GM21360 (cell line): ENCODE results near the gene CCNG1.
"Not testable (repeated sequence)": the region's sequence is repeated elsewhere in the genome, so short reads cannot be mapped to it uniquely, and the experiment has no call there.

Source experiments
- ATAC-seq: cut with Tn5 transposase; IDR thresholded peaks from one replicate; pipeline ENCODE4 v1.9.1; 2021; ENCODE audit warnings: mild to moderate bottlenecking, moderate library complexity; ENCODE audit not compliant: unreplicated experiment

Gene CCNG1

DNA sequence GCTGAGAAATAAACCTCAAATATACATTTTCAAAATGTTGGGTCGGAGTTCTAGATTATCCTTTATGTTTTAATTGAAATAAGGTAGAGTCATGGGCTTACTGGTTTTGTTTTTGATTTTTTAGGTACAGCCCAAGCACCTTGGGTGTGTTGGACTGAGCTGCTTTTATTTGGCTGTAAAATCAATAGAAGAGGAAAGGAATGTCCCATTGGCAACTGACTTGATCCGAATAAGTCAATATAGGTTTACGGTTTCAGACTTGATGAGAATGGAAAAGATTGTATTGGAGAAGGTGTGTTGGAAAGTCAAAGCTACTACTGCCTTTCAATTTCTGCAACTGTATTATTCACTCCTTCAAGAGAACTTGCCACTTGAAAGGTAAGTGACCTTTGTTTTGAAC, 3.6 kb downstream of the CCNG1 start:
- ATAC-seq: no peak

DNA sequence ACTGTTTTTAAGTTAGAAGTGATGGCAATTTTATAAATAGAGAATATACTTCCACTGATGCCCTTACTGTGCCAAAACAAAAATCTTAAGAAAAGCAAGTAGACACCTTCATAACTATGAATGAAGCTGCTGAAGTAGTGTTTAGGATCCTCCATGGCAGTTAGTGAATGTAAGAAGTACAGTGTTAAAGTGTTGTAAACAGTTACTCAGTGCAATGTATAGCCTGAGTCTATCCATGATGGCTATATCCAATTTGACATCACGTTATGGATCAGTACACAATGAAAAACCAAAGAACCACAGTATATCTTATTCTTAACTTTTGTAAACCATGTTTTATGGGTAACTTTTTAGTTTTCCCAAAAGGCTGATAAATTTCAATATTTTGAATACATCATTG, 7.1 kb downstream of the CCNG1 start:
- ATAC-seq: no peak

DNA sequence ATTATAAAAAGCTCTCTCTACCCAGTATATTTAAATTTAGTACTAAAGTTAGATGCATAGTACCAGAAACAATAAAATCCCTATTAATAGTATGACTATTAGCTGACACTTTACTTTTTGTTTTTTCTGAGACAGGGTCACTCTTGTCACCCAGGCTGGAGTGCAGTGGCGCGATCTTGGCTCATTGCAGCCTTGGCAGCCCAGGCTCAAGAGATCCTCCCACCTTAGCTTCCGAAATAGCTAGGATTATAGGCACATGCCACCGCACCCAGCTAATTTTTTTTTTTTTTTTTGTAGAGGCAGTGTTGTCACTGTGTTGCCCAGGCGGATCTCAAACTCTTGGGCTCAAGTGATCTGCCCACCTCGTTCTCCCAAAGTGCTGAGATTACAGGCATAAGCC, 8.0 kb downstream of the CCNG1 start:
- ATAC-seq: no peak

DNA sequence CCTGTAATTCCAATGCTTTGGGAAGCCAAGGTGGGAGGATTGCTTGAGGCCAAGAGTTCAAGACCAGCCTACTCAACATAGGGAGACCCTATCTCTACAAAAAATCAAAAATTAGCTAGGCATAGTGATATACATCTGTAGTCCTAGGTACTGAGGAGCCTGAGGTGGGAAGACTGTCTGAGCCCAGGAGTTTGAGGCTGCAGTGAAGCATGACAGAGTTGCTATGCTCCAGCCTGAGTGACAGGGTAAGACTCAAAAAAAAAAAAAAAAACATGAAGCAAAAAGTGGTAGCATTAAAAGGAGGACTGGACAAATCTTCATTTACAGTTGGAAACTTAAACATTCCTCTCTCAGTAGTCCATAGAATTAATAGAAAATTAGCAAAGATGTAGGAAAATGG, 9.8 kb downstream of the CCNG1 start:
- ATAC-seq: no peak

DNA sequence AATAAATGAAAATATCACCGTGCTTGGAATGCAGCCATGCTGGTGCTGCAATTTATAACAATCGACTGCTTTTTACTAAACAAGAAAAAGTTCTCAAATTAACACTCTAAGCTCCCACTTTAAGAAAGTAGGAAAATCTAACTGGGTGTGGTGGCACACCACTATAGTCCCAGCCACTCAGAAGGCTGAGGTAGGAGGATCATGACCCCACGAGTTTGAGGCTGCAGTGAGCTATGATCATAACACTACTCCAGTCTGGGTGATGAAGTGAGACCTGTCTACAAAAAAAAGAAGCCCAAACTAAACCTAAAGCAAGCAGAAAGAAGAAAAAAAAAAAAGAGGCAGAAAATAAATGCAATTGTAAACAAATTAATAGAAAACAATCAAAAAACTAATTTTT, 10.5 kb downstream of the CCNG1 start:
- ATAC-seq: no peak

DNA sequence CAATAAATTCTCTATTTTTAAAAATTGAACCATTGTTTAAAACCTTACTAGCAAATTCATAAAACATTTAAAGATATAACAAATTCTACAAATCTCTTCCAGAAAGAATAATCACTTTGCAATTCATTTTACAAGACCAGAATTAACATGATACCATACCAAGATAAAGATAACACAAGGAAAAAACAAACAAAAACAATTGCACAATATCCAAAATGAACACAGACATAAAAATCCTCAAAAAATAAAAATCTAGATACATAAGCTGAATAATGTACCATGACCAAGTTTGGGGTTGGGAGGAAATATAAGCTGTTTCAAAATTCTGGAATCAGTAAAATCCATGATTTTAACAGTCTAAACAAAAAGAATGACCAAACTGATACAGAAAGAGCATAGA, 11.1 kb downstream of the CCNG1 start:
- no peak for ATAC-seq

DNA sequence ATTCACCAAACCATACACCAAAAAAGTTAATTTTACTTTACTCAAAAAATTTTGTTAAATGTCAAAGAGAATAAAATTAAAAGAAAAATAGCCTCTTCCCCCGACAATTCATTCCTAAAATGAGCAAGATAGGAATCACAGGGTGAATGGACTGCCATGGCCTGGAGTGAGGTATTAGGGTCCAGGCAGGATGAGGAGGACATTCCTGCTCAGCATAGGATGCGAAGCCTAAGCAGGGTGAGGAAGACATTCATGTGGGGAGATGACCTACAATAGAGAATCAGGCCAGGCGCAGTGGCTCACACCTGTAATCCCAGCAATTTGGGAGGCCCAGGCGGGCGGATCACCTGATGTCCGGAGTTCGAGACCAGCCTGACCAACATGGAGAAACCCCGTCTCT, 14.1 kb downstream of the CCNG1 start:
- no peak for ATAC-seq

DNA sequence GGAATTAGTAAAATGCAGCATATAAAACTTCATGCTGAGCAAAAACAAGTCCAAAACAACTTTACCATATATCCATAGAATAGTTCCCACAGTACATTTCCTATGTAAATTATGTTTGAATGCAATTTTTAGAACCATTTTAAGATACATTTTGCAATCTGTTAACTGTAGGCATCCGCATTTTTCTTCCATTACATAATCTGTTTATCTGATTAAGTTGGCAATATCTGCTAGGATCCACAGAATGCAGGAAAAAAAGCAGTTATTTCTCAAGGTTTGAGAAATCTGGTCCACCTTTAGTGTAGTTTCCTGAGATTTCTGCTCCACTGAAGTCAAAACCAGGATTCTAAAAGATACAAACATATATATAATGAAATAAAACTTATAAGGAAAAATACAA, 16.3 kb downstream of the CCNG1 start:
- no peak for ATAC-seq

DNA sequence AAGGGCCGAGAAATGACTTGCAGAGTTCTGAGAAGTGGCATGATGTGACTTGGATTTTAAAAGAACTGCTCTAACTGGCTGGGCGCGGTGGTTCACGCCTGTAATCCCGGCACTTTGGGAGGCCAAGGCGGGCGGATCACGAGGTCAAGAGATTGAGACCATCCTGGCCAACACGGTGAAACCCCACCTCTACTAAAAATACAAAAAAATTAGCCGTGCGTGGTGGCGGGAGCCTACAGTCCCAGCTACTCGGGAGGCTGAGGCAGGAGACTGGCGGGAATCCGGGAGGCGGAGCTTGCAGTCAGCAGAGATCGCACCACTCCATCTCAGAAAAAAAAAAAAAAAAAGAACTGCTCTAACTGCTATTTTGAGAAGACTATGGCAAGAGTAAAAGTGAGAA, 18.0 kb downstream of the CCNG1 start:
- not testable (repeated sequence) for ATAC-seq

DNA sequence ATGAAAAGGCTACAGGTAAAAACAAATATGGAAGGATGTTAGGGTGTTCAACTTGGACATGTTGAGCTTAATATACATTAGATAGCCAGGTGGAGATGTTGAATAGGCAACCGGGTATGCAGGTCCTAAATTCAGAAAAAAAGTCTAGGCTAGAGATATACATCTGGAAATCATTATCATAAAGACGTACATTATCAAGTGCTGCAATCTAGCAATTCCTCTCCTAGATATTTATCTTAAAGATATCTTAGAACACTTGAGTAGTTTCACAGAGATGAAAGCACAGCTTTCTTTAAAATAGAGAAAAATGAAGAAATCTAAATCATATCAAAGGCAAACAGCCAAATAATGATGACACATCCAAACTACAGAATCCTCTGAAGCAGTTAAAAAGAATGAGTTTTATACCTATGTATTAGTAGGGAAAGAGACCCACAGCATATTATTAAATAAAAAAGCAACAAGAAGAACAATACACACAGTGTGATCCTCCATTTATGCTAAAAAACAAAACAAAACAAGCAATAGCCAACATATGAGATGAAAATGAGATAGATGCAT, 18.7 kb downstream of the CCNG1 start:
- ATAC-seq: no peak

DNA sequence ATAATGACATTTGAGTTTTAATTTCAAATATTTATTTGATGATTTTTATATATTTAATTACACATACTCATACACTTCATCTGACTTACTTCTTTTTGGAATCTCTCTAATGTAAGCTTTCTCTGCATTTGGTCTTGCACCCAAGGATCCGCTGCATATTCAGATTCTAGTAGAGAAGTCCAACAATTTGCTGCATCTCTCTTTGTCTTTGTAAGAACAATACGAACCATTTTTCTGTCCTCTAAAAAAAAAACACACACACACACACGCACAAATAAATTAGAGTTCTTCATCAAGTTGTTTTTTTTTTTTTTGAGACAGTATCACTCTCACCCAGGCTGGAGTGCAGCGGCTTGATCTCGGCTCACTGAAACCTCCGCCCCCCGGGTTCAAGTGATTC, 19.4 kb downstream of the CCNG1 start:
- ATAC-seq: no peak

DNA sequence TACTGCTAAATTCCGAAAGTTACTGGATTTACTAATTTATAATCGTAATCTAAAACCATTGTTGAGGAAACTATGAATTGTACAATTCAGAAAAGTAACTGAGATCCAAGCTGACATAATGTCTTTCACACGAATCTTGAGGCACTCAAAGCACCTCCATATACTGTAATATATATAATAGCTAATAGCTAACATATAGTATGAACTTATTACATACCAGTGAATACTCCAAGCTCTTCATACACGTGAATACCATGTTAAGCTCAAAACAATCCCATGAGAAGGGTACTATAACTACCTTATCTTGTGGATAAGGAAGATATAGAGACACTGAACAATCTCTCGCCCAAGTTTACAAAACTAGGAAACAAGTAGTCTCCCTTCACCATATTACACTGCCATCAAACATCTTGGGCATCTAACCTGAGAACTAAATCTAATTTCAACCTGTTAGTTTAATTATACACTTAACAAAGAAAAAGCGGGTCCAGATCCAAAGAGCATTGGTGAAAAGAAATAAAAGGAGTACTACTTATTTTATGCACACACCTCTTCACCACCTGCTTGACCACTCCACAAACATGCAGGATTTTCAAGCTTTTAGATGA, 21.5 kb downstream of the CCNG1 start:
- ATAC-seq: no peak

DNA sequence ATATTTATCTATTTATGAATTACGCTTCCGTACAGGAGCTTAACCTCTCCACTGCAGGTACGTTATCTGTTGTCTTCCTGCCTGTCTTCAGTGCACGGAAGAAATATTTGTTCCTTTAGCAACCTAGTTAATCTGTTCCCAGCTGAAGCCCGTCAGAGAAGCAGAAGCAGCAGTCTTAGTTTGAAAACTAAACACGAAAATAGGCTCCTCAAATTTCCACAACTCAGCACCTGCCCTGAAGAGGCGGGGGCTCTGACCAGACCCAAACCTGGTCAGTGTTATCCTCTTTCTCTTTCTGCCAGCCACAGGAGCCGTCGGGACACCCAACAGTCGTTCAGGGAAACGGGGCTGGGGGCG, 22.0 kb downstream of the CCNG1 start:
- ATAC-seq: peak; percentile 1

DNA sequence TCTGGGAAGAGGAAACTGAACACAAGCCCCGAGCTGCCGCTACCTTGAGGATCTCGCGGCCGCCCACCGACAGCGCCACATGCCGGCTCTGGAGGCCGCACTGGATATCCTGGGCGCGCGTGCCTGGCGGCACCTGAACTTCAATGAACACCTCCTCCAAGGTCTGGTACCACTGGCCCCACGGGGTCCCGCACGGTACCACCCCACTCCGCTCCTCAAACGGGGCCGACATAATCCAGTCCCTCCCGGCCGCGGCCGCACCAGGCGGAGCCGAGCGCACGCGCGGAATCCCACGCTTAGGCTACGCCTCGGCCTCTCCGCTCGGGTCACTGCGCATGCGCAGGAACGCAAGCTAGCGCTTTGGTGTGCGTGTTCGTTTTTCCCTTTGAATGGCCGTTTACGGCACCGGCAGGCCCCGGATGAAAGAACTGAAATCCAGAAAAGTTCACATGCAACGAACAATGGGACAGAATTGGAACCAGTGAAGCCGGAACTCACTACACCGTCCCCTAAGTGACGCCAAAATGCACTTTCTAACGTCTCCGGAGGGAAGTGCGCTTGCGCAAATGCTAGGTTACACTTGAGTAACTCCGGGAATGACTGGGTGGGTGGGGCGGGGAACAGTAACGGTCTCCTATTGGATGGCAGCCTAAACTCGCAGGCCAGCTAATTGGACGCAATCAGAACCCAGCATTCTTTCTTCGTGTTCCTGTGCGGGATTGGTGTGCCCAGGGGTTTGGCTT, 22.6 kb downstream of the CCNG1 start, which contains the start of gene NUDCD2:
Gene NUDCD2, minus strand, starts transcription at position 284 of the 743 bp plus-strand sequence. Its CDS starts 52 bp downstream, at position 232.
- peak; percentile 77 for ATAC-seq

DNA sequence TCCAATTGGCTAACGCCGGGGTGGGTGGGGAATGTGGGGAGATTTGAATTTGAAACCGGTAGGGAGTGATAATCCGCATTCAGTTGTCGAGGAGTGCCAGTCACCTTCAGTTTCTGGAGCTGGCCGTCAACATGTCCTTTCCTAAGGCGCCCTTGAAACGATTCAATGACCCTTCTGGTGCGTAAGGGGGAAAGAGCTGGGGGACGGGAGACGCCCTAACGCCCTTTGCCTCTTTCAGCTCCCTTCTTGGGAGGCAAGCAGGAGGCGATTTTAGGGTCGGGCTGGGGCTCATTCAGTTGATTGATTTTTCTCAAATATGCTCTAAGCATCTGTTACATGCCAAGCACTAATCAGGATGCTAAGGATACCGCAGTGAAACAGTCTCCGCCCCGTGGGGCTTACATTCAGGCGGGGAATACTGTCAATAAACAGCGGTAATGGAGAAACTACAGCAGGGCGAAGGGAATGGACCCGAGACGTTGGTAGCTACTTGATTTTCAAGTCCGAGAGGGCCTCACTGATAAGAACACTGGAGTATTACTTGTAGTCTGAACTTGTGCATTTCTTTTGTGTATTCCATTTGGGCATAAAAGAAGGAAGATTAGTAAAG, 23.3 kb downstream of the CCNG1 start, which contains the start of gene HMMR:
Gene HMMR, plus strand, starts transcription at position 71 of the 610 bp plus-strand sequence. Its CDS starts 61 bp downstream, at position 132.
- no peak for ATAC-seq

DNA sequence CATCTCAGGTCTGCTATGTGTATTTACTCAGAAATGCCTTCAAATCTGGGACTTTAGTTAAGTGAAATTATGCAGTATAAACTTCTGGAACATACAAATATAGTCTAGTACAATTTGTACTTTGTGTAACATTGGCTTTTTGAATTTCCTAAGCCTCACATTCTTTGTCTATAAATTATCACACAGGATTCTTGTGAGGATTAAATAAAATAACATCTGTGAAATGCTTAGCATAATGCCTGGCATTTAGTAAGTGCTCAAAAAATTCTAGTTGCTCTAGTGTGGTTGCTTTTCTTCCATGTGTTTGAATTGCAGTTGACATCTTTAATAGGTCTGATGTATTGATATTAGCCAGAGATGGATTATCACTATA, 25.7 kb downstream of the CCNG1 start:
- no peak for ATAC-seq

DNA sequence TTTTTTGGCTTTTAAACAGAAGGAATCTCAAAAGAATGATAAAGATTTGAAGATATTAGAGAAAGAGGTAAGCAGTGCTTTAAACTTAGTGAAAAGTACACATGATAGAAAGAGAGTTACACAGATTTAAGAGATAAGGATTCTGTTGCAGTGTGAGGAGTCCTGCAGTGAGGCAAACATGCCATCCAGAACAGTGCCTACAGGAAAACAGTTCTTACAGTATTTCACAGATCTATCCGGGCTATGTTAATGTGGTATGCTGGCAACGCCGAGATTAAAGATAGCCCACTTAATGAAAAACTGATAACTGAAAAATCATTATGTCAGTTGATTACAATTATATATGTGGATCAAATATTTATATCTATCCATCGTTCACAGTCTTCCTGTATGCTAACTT, 30.3 kb downstream of the CCNG1 start:
- no peak for ATAC-seq

DNA sequence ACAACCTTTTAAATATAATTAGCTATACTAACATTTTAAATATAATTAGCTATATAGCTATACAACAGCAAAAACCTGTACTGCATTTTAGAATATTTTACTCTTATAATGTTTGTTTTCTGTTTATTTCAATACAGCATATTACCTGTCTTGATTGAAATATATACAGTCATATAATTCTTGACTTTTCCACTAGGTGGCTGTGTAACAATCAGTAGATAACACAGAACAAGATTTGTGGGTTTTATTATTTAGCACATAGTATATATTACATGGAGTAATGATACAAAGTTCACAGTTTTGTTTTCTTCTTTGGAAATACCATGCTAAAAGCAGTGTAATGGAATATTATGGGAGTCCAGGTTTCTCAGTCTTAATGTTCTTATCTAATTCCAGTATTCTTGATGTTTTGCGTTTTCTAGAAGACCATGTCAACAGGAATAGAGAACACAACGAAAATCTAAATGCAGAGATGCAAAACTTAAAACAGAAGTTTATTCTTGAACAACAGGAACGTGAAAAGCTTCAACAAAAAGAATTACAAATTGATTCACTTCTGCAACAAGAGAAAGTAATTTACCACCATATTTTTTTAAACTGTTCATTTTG, 36.3 kb downstream of the CCNG1 start:
- ATAC-seq: no peak

DNA sequence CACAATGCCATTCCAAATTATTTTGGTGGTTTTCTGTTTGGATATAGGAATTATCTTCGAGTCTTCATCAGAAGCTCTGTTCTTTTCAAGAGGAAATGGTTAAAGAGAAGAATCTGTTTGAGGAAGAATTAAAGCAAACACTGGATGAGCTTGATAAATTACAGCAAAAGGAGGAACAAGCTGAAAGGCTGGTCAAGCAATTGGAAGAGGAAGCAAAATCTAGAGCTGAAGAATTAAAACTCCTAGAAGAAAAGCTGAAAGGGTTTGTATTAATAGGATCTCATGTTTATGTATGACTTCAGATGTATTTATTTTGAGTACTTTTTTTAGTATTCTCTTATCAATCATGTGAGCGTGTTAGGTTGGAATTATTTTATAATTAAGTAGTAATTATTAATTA, 38.0 kb downstream of the CCNG1 start:
- ATAC-seq: no peak

DNA sequence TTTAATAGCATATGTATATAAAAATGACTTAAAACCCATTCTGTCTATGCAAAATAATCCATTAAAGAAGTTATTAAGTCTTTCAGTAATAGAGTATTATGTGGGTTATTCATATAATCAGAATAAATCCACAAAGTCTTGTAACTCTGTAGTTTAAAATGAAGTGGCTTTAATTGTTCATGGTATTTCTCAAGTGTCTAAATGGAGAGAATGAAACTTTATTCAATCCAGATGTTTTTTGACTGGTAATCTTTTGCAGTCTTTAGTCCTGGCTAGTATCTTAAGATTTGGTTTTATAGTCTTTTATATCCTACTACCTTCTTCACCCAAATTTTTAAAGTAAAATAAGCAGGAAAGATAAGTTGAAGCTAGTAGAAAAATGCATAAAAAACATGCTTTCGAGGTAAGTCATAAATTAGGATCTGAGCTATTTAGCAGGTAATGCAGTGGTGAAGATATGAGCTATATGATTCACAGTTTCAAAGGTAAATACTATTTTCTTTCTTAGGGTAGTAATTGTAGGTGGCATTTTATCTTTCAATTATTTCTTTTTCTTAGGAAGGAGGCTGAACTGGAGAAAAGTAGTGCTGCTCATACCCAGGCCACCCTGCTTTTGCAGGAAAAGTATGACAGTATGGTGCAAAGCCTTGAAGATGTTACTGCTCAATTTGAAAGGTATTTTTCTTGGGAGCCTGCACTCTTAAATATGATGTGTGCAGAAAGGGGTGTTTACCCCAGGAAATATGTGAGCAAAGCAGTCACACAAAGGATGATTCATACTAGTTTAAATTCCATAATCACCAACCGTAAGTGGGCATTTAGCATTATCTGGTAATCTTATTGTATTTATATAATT, 41.0 kb downstream of the CCNG1 start:
- ATAC-seq: no peak

DNA sequence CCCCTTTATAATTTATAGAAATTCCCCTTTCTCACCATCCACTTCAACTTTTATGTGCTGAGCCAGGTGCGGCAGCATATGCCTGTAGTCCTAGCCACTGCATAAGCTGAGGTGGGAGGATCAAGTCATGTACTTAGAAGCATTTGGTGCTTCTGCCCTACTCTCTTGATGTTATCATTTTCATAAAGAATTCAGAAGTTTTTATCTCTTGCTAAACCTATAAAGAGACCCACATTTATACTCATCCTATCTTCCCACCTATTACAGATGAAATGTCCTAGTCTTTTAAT, 41.5 kb downstream of the CCNG1 start:
- ATAC-seq: no peak
